Nephron (organoid): Measurements from ENCODE around the gene CYP3A7.
"Not testable (repeated sequence)": the region's sequence is repeated elsewhere in the genome, so short reads cannot be mapped to it uniquely, and the experiment has no call there.

Source experiments
- H3K27ac Mint-ChIP-seq, 3 experiments: 2 replicates each; pipeline ENCODE4 v1.8.0; 2020; ENCODE audit warnings: mixed read lengths in 3 of 3, mild to moderate bottlenecking in 2 of 3, moderate library complexity in 1 of 3
- H3K27me3 Mint-ChIP-seq: 2 replicates; pipeline ENCODE4 v1.8.0; 2021; ENCODE audit warnings: low read depth, mild to moderate bottlenecking, moderate library complexity, mixed read lengths
- H3K36me3 Mint-ChIP-seq: 2 replicates; pipeline ENCODE4 v1.8.0; 2020; ENCODE audit warnings: low read depth, mixed read lengths
- H3K4me1 Mint-ChIP-seq: 2 replicates; pipeline ENCODE4 v1.8.0; 2020; ENCODE audit warnings: mixed read lengths
- H3K4me3 Mint-ChIP-seq, 3 experiments: 2 replicates each; pipeline ENCODE4 v1.8.0; 2020; ENCODE audit warnings: mild to moderate bottlenecking in 3 of 3, mixed read lengths in 3 of 3, moderate library complexity in 2 of 3
- H3K9me3 Mint-ChIP-seq: 2 replicates; pipeline ENCODE4 v1.8.0; 2020; ENCODE audit warnings: mixed read lengths
- CTCF ChIP-seq, 3 experiments: fragments of 200-600 bp; sonication (generic); IDR thresholded peaks; one replicate each; pipeline ENCODE4 v1.5.0; 2021; ENCODE audit warnings: antibody characterized with exemption in 3 of 3; ENCODE audit not compliant: unreplicated experiment in 3 of 3

Gene CYP3A7

GRCh38 chr7:99764478-99764877 lies 29.5 kb upstream of the CYP3A7 start:
- H3K27me3 Mint-ChIP-seq: no peaks in the 10 kb centered on the region
- no peaks in the 10 kb centered on the region for H3K36me3 Mint-ChIP-seq
- TF ChIP-seq CTCF (IDR thresholded peaks at IDR 0.05; ENCODE audit: unreplicated experiment in 3 of 3): no peak
- H3K9me3 Mint-ChIP-seq: no peaks in the 10 kb centered on the region
- H3K27ac Mint-ChIP-seq: no peak overlapping the region
- H3K4me3 Mint-ChIP-seq: no peak overlapping the region
- peaks cover 25% of the 10 kb centered on the region for H3K4me1 Mint-ChIP-seq

- H3K4me1 Mint-ChIP-seq: peaks cover 25% of the 10 kb centered on the region
- no peaks in the 10 kb centered on the region for H3K9me3 Mint-ChIP-seq
- H3K36me3 Mint-ChIP-seq: no peaks in the 10 kb centered on the region
- peak overlapping the region in 2 of 3 experiments; percentile 57 to 89 for H3K27ac Mint-ChIP-seq
- no peak for TF ChIP-seq CTCF (IDR thresholded peaks at IDR 0.05; ENCODE audit: unreplicated experiment in 3 of 3)
- no peaks in the 10 kb centered on the region for H3K27me3 Mint-ChIP-seq
- peak overlapping the region in 1 of 3 experiments; percentile 40 for H3K4me3 Mint-ChIP-seq
Measured at GRCh38 chr7:99762680-99763327, 27.8 kb upstream of the CYP3A7 start.

GRCh38 chr7:99755085-99755484 lies 20.1 kb upstream of the CYP3A7 start:
- H3K27me3 Mint-ChIP-seq: no peaks in the 10 kb centered on the region
- peaks cover 6% of the 10 kb centered on the region for H3K9me3 Mint-ChIP-seq
- no peak for TF ChIP-seq CTCF (IDR thresholded peaks at IDR 0.05; ENCODE audit: unreplicated experiment in 3 of 3)
- H3K4me1 Mint-ChIP-seq: peaks cover 3% of the 10 kb centered on the region
- H3K27ac Mint-ChIP-seq: no peak overlapping the region
- no peaks in the 10 kb centered on the region for H3K36me3 Mint-ChIP-seq
- no peak overlapping the region for H3K4me3 Mint-ChIP-seq

- Mint-ChIP-seq H3K9me3 (peaks cover 6% of the 10 kb centered on the region), H3K36me3 (no peaks in the 10 kb centered on the region), H3K4me3 (no peak overlapping the region), H3K4me1 (peaks cover 3% of the 10 kb centered on the region), H3K27me3 (no peaks in the 10 kb centered on the region), H3K27ac (no peak overlapping the region)
- TF ChIP-seq CTCF (IDR thresholded peaks at IDR 0.05; ENCODE audit: unreplicated experiment in 3 of 3): no peak
Measured at GRCh38 chr7:99752356-99752755, 17.4 kb upstream of the CYP3A7 start.

- H3K27ac Mint-ChIP-seq: peak overlapping the region in 1 of 3 experiments; percentile 45
- H3K27me3 Mint-ChIP-seq, H3K4me3 Mint-ChIP-seq, H3K36me3 Mint-ChIP-seq, H3K4me1 Mint-ChIP-seq, H3K9me3 Mint-ChIP-seq: not testable (repeated sequence)
Measured at GRCh38 chr7:99751322-99752052, 16.5 kb upstream of the CYP3A7 start.

GRCh38 chr7:99748846-99749579 lies 14.0 kb upstream of the CYP3A7 start:
- H3K36me3 Mint-ChIP-seq: no peaks in the 10 kb centered on the region
- H3K9me3 Mint-ChIP-seq: peaks cover 12% of the 10 kb centered on the region
- no peak for TF ChIP-seq CTCF (IDR thresholded peaks at IDR 0.05; ENCODE audit: unreplicated experiment in 3 of 3)
- H3K4me1 Mint-ChIP-seq: peaks cover 3% of the 10 kb centered on the region
- no peaks in the 10 kb centered on the region for H3K27me3 Mint-ChIP-seq
- no peak overlapping the region for H3K27ac Mint-ChIP-seq
- H3K4me3 Mint-ChIP-seq: no peak overlapping the region

GRCh38 chr7:99746915-99747314 lies 11.9 kb upstream of the CYP3A7 start:
- H3K4me3 Mint-ChIP-seq, H3K4me1 Mint-ChIP-seq, H3K27ac Mint-ChIP-seq, H3K36me3 Mint-ChIP-seq, H3K27me3 Mint-ChIP-seq: not testable (repeated sequence)
- H3K9me3 Mint-ChIP-seq: peaks cover 12% of the 10 kb centered on the region

GRCh38 chr7:99745395-99745794 lies 10.4 kb upstream of the CYP3A7 start:
- H3K36me3 Mint-ChIP-seq, H3K4me3 Mint-ChIP-seq, H3K27ac Mint-ChIP-seq, H3K27me3 Mint-ChIP-seq: not testable (repeated sequence)
- Mint-ChIP-seq H3K4me1 (peaks cover 17% of the 10 kb centered on the region), H3K9me3 (peaks cover 12% of the 10 kb centered on the region)
